ENCODE results near the gene PDE1A.

Gene PDE1A

GRCh38 chr2:182261860-182262387, 164.9 kb downstream of the PDE1A start:
- Histone ChIP-seq H3K9ac (ENCODE audit: low read depth, low read length) (no peak overlapping the region), H3K4me1 (ENCODE audit: control insufficient read depth, insufficient read depth, low read length) (no peaks in the 10 kb centered on the region), H3K27me3 (ENCODE audit: control insufficient read depth, insufficient read depth, low read length) (no peaks in the 10 kb centered on the region), H3K9me3 (ENCODE audit: control insufficient read depth, insufficient read depth, low read length) (no peaks in the 10 kb centered on the region), H3K4me3 (ENCODE audit: low read depth, low read length) (no peak overlapping the region), H3K36me3 (ENCODE audit: control insufficient read depth, insufficient read depth, low read length) (no peaks in the 10 kb centered on the region)

GRCh38 chr2:182259629-182260150, 167.1 kb downstream of the PDE1A start:
- H3K9ac ChIP-seq (ENCODE audit: low read depth, low read length) = no peak overlapping the region
- H3K4me3 ChIP-seq (ENCODE audit: low read depth, low read length) = no peak overlapping the region
- no peaks in the 10 kb centered on the region for H3K36me3 ChIP-seq (ENCODE audit: control insufficient read depth, insufficient read depth, low read length)
- H3K9me3 ChIP-seq (ENCODE audit: control insufficient read depth, insufficient read depth, low read length) = no peaks in the 10 kb centered on the region
- H3K4me1 ChIP-seq (ENCODE audit: control insufficient read depth, insufficient read depth, low read length) = no peaks in the 10 kb centered on the region
- no peaks in the 10 kb centered on the region for H3K27me3 ChIP-seq (ENCODE audit: control insufficient read depth, insufficient read depth, low read length)

GRCh38 chr2:182252534-182252933, 174.3 kb downstream of the PDE1A start:
- H3K27me3 ChIP-seq (ENCODE audit: control insufficient read depth, insufficient read depth, low read length) = no peaks in the 10 kb centered on the region

GRCh38 chr2:182248898-182249297, 177.9 kb downstream of the PDE1A start:
- Histone ChIP-seq H3K27me3 (ENCODE audit: control insufficient read depth, insufficient read depth, low read length) (no peaks in the 10 kb centered on the region), H3K9ac (ENCODE audit: low read depth, low read length) (no peak overlapping the region), H3K9me3 (ENCODE audit: control insufficient read depth, insufficient read depth, low read length) (no peaks in the 10 kb centered on the region), H3K36me3 (ENCODE audit: control insufficient read depth, insufficient read depth, low read length) (no peaks in the 10 kb centered on the region), H3K4me3 (ENCODE audit: low read depth, low read length) (no peak overlapping the region), H3K4me1 (ENCODE audit: control insufficient read depth, insufficient read depth, low read length) (no peaks in the 10 kb centered on the region)

More at GRCh38 chr2:182252534-182252933, 174.3 kb downstream of the PDE1A start:
- no peaks in the 10 kb centered on the region for H3K9me3 ChIP-seq (ENCODE audit: control insufficient read depth, insufficient read depth, low read length)
- H3K4me3 ChIP-seq (ENCODE audit: low read depth, low read length) = no peak overlapping the region
- H3K36me3 ChIP-seq (ENCODE audit: control insufficient read depth, insufficient read depth, low read length) = no peaks in the 10 kb centered on the region
- H3K9ac ChIP-seq (ENCODE audit: low read depth, low read length) = no peak overlapping the region
- no peaks in the 10 kb centered on the region for H3K4me1 ChIP-seq (ENCODE audit: control insufficient read depth, insufficient read depth, low read length)

DNA sequence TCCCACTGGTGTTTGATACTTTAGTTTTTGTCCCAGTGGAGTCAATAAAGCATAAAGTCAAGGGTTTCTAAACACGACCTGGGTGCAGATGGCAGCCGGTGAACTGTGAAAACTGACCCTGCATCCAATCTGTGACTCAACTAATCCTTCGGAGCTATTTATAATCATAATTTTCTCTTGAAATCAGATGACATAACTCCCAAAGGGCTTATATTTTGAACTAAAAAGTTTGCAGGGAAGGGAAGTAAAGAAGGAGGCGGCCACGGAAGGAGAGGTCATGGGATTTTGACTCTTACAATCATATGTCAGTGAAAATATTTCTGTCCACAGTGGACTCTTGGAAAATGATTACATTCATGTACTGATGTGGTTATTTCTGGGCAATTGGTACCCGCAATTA, 178.5 kb downstream of the PDE1A start:
- H3K4me1 ChIP-seq (ENCODE audit: control insufficient read depth, insufficient read depth, low read length) = no peaks in the 10 kb centered on the region
- no peaks in the 10 kb centered on the region for H3K36me3 ChIP-seq (ENCODE audit: control insufficient read depth, insufficient read depth, low read length)
- H3K4me3 ChIP-seq (ENCODE audit: low read depth, low read length) = no peak overlapping the region
- H3K9me3 ChIP-seq (ENCODE audit: control insufficient read depth, insufficient read depth, low read length) = no peaks in the 10 kb centered on the region
- H3K27me3 ChIP-seq (ENCODE audit: control insufficient read depth, insufficient read depth, low read length) = no peaks in the 10 kb centered on the region
- no peak overlapping the region for H3K9ac ChIP-seq (ENCODE audit: low read depth, low read length)

DNA sequence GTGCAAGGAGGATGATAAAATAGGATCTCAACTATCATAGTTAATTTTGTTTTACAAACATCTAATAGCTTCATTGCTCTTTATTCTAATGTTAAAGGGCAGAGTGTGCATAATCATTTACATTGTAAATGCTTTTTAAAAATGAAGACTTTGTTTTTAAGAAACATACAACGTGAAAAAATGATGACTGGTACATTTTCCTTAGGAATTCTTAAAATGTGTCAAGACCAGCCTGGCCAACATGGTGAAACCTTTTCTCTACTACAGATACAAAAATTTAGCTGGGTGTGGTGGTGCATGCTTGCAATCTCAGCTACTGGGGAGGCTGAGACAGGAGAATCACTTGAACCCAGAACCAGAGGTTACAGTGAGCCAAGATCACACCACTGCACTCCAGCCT, 179.0 kb downstream of the PDE1A start:
- Histone ChIP-seq H3K27me3 (ENCODE audit: control insufficient read depth, insufficient read depth, low read length) (no peaks in the 10 kb centered on the region), H3K36me3 (ENCODE audit: control insufficient read depth, insufficient read depth, low read length) (no peaks in the 10 kb centered on the region)

DNA sequence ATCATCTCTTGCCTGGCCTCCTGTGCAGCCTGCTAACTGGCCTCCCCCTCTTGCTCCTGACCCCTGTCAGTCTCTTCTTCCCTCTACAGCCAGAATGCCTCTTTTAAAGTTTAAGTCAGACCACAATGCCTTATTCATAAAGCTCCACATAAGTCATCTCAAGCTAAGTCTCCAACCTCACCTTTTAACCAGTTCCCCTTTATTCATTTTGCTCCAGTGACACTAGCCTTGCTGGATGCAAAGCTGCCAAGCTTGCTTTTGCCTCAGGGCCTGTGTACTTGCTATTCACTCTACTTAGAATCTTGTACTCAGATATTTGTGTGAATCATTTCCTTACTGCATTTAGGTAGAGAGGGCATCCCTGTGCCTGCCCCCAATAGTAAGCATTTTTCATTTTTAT, 180.9 kb downstream of the PDE1A start:
- Histone ChIP-seq H3K9me3 (ENCODE audit: control insufficient read depth, insufficient read depth, low read length) (no peaks in the 10 kb centered on the region), H3K4me3 (ENCODE audit: low read depth, low read length) (no peak overlapping the region), H3K9ac (ENCODE audit: low read depth, low read length) (no peak overlapping the region), H3K4me1 (ENCODE audit: control insufficient read depth, insufficient read depth, low read length) (peaks cover 3% of the 10 kb centered on the region), H3K36me3 (ENCODE audit: control insufficient read depth, insufficient read depth, low read length) (no peaks in the 10 kb centered on the region), H3K27me3 (ENCODE audit: control insufficient read depth, insufficient read depth, low read length) (no peaks in the 10 kb centered on the region)

More for the DNA sequence above, 179.0 kb downstream of the PDE1A start:
- Histone ChIP-seq H3K4me1 (ENCODE audit: control insufficient read depth, insufficient read depth, low read length) (no peaks in the 10 kb centered on the region), H3K9ac (ENCODE audit: low read depth, low read length) (no peak overlapping the region), H3K9me3 (ENCODE audit: control insufficient read depth, insufficient read depth, low read length) (no peaks in the 10 kb centered on the region), H3K4me3 (ENCODE audit: low read depth, low read length) (no peak overlapping the region)

- H3K9ac ChIP-seq (ENCODE audit: low read depth, low read length) = no peak overlapping the region
- peaks cover 3% of the 10 kb centered on the region for H3K4me1 ChIP-seq (ENCODE audit: control insufficient read depth, insufficient read depth, low read length)
- no peaks in the 10 kb centered on the region for H3K27me3 ChIP-seq (ENCODE audit: control insufficient read depth, insufficient read depth, low read length)
- no peaks in the 10 kb centered on the region for H3K36me3 ChIP-seq (ENCODE audit: control insufficient read depth, insufficient read depth, low read length)
- no peak overlapping the region for H3K4me3 ChIP-seq (ENCODE audit: low read depth, low read length)
- no peaks in the 10 kb centered on the region for H3K9me3 ChIP-seq (ENCODE audit: control insufficient read depth, insufficient read depth, low read length)
Observed at GRCh38 chr2:182242609-182243008, 184.2 kb downstream of the PDE1A start.

GRCh38 chr2:182241936-182242335, 184.9 kb downstream of the PDE1A start:
- Histone ChIP-seq H3K27me3 (ENCODE audit: control insufficient read depth, insufficient read depth, low read length) (no peaks in the 10 kb centered on the region), H3K9me3 (ENCODE audit: control insufficient read depth, insufficient read depth, low read length) (no peaks in the 10 kb centered on the region), H3K9ac (ENCODE audit: low read depth, low read length) (no peak overlapping the region), H3K4me1 (ENCODE audit: control insufficient read depth, insufficient read depth, low read length) (peaks cover 3% of the 10 kb centered on the region), H3K4me3 (ENCODE audit: low read depth, low read length) (no peak overlapping the region), H3K36me3 (ENCODE audit: control insufficient read depth, insufficient read depth, low read length) (no peaks in the 10 kb centered on the region)

DNA sequence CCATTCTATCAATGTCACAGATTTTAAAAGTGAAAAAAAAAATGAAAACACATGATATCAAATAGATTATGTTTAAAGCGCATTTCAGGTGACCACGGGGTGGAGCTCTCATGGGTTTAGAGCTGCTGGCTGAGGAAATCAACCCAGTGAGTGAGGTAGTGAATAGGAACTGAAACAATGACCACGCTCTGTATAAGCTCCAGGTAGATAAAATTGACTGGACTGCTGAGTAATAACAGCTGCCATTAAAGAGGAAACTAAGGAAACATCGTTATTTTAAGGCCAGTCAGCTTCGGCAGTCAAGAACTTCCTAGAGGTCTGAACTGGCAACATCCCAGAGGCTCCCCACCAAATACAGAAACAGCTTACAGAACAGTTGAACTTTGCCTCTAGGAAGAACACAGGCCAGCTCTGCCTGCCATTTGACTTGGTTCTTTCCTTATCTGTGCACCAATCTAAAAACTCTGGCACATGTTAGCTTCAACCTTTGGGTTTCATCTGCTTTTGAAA, 185.9 kb downstream of the PDE1A start:
- H3K9ac ChIP-seq (ENCODE audit: low read depth, low read length) = no peak overlapping the region
- H3K4me1 ChIP-seq (ENCODE audit: control insufficient read depth, insufficient read depth, low read length) = peaks cover 3% of the 10 kb centered on the region
- H3K9me3 ChIP-seq (ENCODE audit: control insufficient read depth, insufficient read depth, low read length) = no peaks in the 10 kb centered on the region
- H3K4me3 ChIP-seq (ENCODE audit: low read depth, low read length) = no peak overlapping the region
- no peaks in the 10 kb centered on the region for H3K27me3 ChIP-seq (ENCODE audit: control insufficient read depth, insufficient read depth, low read length)
- H3K36me3 ChIP-seq (ENCODE audit: control insufficient read depth, insufficient read depth, low read length) = no peaks in the 10 kb centered on the region

DNA sequence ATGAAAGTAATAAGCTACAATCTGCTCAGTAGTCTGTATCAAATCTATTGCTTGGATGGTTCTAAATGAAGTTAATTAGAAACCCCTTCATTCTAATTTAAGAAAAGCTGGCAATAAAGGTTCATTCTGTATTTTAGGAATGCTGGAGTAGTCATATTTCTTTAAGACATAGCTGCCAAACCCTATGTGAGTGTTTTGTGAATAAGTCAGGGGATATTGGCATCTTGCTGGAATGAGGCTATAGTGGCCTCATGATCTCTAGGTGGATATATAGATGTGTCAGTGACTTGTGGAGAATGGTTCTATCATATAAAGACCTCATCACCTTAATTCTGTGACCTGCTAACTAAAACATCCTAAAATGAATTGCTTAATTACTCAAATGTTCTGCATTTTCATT, 196.3 kb downstream of the PDE1A start:
- H3K4me1 ChIP-seq (ENCODE audit: control insufficient read depth, insufficient read depth, low read length) = no peaks in the 10 kb centered on the region
- no peak overlapping the region for H3K9ac ChIP-seq (ENCODE audit: low read depth, low read length)
- H3K4me3 ChIP-seq (ENCODE audit: low read depth, low read length) = no peak overlapping the region
- H3K27me3 ChIP-seq (ENCODE audit: control insufficient read depth, insufficient read depth, low read length) = no peaks in the 10 kb centered on the region
- no peaks in the 10 kb centered on the region for H3K9me3 ChIP-seq (ENCODE audit: control insufficient read depth, insufficient read depth, low read length)
- H3K36me3 ChIP-seq (ENCODE audit: control insufficient read depth, insufficient read depth, low read length) = no peaks in the 10 kb centered on the region

DNA sequence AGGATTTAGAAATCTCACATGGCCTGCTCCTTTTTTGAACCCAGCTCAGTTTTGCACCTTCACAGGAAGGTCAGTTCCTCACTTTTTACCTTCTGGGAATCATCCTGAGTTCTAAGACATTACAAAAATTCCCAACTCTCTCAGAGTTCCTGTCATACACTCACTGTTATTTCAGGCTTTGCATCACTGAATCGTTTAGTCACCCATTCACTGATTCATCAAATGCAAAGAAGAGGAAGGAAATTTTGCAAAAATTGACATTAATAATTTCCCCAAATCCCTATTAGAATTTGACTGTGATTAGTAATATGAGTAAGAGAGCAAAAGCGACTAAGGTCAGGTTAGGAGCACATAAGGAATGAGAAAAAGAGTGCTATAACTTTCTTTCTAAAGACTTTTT, 197.5 kb downstream of the PDE1A start:
- H3K4me1 ChIP-seq (ENCODE audit: control insufficient read depth, insufficient read depth, low read length) = no peaks in the 10 kb centered on the region
- H3K9me3 ChIP-seq (ENCODE audit: control insufficient read depth, insufficient read depth, low read length) = no peaks in the 10 kb centered on the region
- H3K36me3 ChIP-seq (ENCODE audit: control insufficient read depth, insufficient read depth, low read length) = no peaks in the 10 kb centered on the region
- H3K4me3 ChIP-seq (ENCODE audit: low read depth, low read length) = no peak overlapping the region
- no peak overlapping the region for H3K9ac ChIP-seq (ENCODE audit: low read depth, low read length)
- H3K27me3 ChIP-seq (ENCODE audit: control insufficient read depth, insufficient read depth, low read length) = no peaks in the 10 kb centered on the region
